CD4-positive, alpha-beta memory T cell (primary cell): Measurements from ENCODE around the gene WDR88. TPM values are rescaled to one million over a fixed set of nuclear protein-coding genes. Genes with fewer than 3 reads are reported as not detected.

Source experiments
- CTCF ChIA-PET: fragments of 350-600 bp; sonication (Branson Sonifier 250); formaldehyde crosslinking; loops from one replicate; lab custom pipeline; 2021; ENCODE audit warnings: inconsistent platforms; ENCODE audit not compliant: partially characterized antibody; lab: Charles Lee
- POLR2A ChIA-PET: fragments of 350-600 bp; sonication (Branson Sonifier 250); formaldehyde crosslinking; loops from one replicate; lab custom pipeline; 2021; ENCODE audit not compliant: partially characterized antibody; lab: Charles Lee
- DNase-seq, 5 donors: peaks; one replicate each; pipeline versions ENCODE4 v3.0.0 to v3.0.0-alpha.2; 2020 to 2022; ENCODE audit warnings: mixed read lengths in 1 of 5
- H3K27ac ChIP-seq: one replicate; pipeline ENCODE4 v1.7.0; 2013; ENCODE audit warnings: low read depth, low read length
- H3K27me3 ChIP-seq: 2 replicates; pipeline ENCODE4 v1.7.0; 2013; ENCODE audit warnings: mild to moderate bottlenecking, low read length, moderate library complexity; ENCODE audit not compliant: insufficient read depth
- H3K36me3 ChIP-seq: 2 replicates; pipeline ENCODE4 v1.7.0; 2013; ENCODE audit warnings: mild to moderate bottlenecking, low read length, moderate library complexity; ENCODE audit not compliant: insufficient read depth
- H3K4me1 ChIP-seq: 2 replicates; pipeline ENCODE4 v1.7.0; 2013; ENCODE audit warnings: mild to moderate bottlenecking, low read length, moderate library complexity; ENCODE audit not compliant: insufficient read depth
- H3K4me3 ChIP-seq, 2 donors: one replicate each; pipeline ENCODE4 v1.7.0; 2013; ENCODE audit warnings: low read length in 2 of 2, mild to moderate bottlenecking in 1 of 2
- H3K9me3 ChIP-seq, 2 donors: one replicate each; pipeline ENCODE4 v1.7.0; 2013; ENCODE audit warnings: low read length in 2 of 2, control low read depth in 1 of 2; ENCODE audit not compliant: control insufficient read depth in 1 of 2
- H3K27ac Mint-ChIP-seq, 7 donors: one replicate each; pipeline ENCODE4 v1.8.0; 2020 to 2021; ENCODE audit warnings: mixed read lengths in 7 of 7, mild to moderate bottlenecking in 6 of 7, inconsistent platforms in 3 of 7, moderate library complexity in 3 of 7
- H3K27me3 Mint-ChIP-seq, 2 donors: one replicate each; pipeline ENCODE4 v1.8.0; 2020 to 2021; ENCODE audit warnings: mixed read lengths in 2 of 2
- H3K36me3 Mint-ChIP-seq, 2 donors: one replicate each; pipeline ENCODE4 v1.8.0; 2020 to 2021; ENCODE audit warnings: mixed read lengths in 2 of 2, inconsistent platforms in 1 of 2, mild to moderate bottlenecking in 1 of 2
- H3K4me1 Mint-ChIP-seq, 4 donors: one replicate each; pipeline ENCODE4 v1.8.0; 2020 to 2021; ENCODE audit warnings: mixed read lengths in 4 of 4, mild to moderate bottlenecking in 1 of 4
- H3K4me3 Mint-ChIP-seq, 8 donors: one replicate each; pipeline ENCODE4 v1.8.0; 2020 to 2021; ENCODE audit warnings: mixed read lengths in 8 of 8, mild to moderate bottlenecking in 7 of 8, moderate library complexity in 6 of 8, inconsistent platforms in 3 of 8
- H3K9me3 Mint-ChIP-seq, 8 donors: one replicate each; pipeline ENCODE4 v1.8.0; 2020 to 2021; ENCODE audit warnings: mixed read lengths in 8 of 8, mild to moderate bottlenecking in 5 of 8, inconsistent platforms in 3 of 8, moderate library complexity in 1 of 8
- intact Hi-C: fragments of 100-400 bp; cut with micrococcal nuclease; formaldehyde crosslinking; loops from one replicate; pipeline ENCODE4 v1.15.1; 2023
- polyA plus RNA-seq, 2 donors: library from polyadenylated mRNA; unstranded; fragments of 300-500 nt; fragmentation: Illumina TruSeq; gene quantifications; one replicate each; pipeline ENCODE4 v1.2.3, GENCODE V29; 2021
- total RNA-seq, 2 experiments: library from RNA; stranded (reverse); gene quantifications; one replicate each; pipeline ENCODE4 v1.2.3, GENCODE V29; 2021

Gene WDR88
- total and polyA plus RNA-seq, 4 experiments from 2014 or later: 0.11 to 0.58 (median 0.43) TPM

- no peak overlapping the region for H3K27ac Mint-ChIP-seq
Observed at GRCh38 chr19:33211794-33212435, 80.0 kb downstream of the WDR88 start.

DNA sequence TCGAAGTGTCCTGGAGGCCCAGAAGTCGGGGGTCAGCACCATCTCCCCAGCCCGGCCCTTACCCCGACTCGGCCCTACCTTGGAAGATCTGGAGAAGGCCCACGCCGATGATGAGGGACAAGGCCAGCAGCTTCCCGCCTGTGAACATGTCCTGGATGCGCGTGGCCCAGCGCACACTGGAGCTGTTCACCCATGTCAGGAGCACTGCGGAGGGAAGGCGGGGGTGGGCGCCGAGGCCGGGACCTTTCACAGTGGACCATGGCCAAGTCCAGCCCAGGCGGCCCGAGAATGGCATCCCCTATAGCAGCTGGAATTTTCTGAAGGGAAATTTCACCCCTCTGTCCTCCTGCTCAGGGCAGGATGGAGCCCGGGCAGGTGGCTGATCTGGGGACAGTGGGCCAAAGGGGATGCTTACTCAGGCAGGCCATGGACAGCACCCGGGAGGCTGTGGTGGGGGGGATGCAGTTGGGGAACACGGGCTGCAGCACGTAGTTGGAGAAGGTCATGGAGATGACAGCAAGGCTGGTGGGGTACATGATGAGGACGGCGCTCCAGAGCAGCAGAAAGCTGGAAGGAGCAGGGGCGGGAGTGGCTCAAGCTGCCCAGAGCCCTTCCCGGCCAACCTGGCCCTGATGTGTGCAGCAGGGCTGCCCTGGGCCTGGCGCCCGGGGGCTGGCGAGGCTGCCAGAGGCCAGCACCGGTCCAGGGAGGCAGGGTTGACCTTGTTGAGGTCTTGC is 80.7 kb downstream of the WDR88 start:
- Mint-ChIP-seq H3K27me3 (peaks cover 0 to 1% of the 10 kb centered on the region in 2 donors), H3K36me3 (no peaks in the 10 kb centered on the region), H3K27ac (no peak overlapping the region), H3K4me3 (no peak overlapping the region), H3K9me3 (no peaks in the 10 kb centered on the region), H3K4me1 (peaks cover 0 to 1% (median 0%) of the 10 kb centered on the region in 4 donors)
- ChIA-PET CTCF (no interaction called here), POLR2A (no interaction called here)
- H3K4me1 ChIP-seq: no peaks in the 10 kb centered on the region
- no peaks in the 10 kb centered on the region for H3K9me3 ChIP-seq
- DNase-seq: no peak
- H3K27ac ChIP-seq: no peak overlapping the region
- H3K27me3 ChIP-seq: no peaks in the 10 kb centered on the region
- H3K36me3 ChIP-seq: no peaks in the 10 kb centered on the region
- H3K4me3 ChIP-seq: no peak overlapping the region
- intact Hi-C loops: no loop called here

More at GRCh38 chr19:33211794-33212435, 80.0 kb downstream of the WDR88 start:
- Histone ChIP-seq H3K4me3 (no peak overlapping the region), H3K4me1 (no peaks in the 10 kb centered on the region), H3K27me3 (no peaks in the 10 kb centered on the region), H3K9me3 (no peaks in the 10 kb centered on the region), H3K36me3 (no peaks in the 10 kb centered on the region), H3K27ac (no peak overlapping the region)
- peaks cover 0 to 1% (median 0%) of the 10 kb centered on the region in 4 donors for H3K4me1 Mint-ChIP-seq
- peaks cover 0 to 1% of the 10 kb centered on the region in 2 donors for H3K27me3 Mint-ChIP-seq
- ChIA-PET CTCF (no interaction called here), POLR2A (no interaction called here)
- H3K36me3 Mint-ChIP-seq: no peaks in the 10 kb centered on the region
- DNase-seq: no peak
- no peak overlapping the region for H3K4me3 Mint-ChIP-seq
- no peaks in the 10 kb centered on the region for H3K9me3 Mint-ChIP-seq
- intact Hi-C loops: no loop called here

GRCh38 chr19:33214596-33214995 is 82.7 kb downstream of the WDR88 start:
- no peak for DNase-seq
- Histone ChIP-seq H3K36me3 (no peaks in the 10 kb centered on the region), H3K4me1 (no peaks in the 10 kb centered on the region), H3K9me3 (no peaks in the 10 kb centered on the region), H3K27ac (no peak overlapping the region), H3K27me3 (no peaks in the 10 kb centered on the region), H3K4me3 (no peak overlapping the region)
- H3K4me3 Mint-ChIP-seq: no peak overlapping the region
- intact Hi-C loops: no loop called here
- no peak overlapping the region for H3K27ac Mint-ChIP-seq
- POLR2A ChIA-PET: no interaction called here
- H3K9me3 Mint-ChIP-seq: no peaks in the 10 kb centered on the region
- H3K36me3 Mint-ChIP-seq: no peaks in the 10 kb centered on the region
- CTCF ChIA-PET: interaction anchor here (1.1 kb wide), 1 partner anchor 21 kb away, joined by 3 read pairs; no protein-coding TSS in a partner anchor
- H3K27me3 Mint-ChIP-seq: peaks cover 0 to 1% of the 10 kb centered on the region in 2 donors
- peaks cover 0 to 1% (median 0%) of the 10 kb centered on the region in 4 donors for H3K4me1 Mint-ChIP-seq

GRCh38 chr19:33215438-33216197 is 83.7 kb downstream of the WDR88 start:
- Histone ChIP-seq H3K9me3 (no peaks in the 10 kb centered on the region), H3K36me3 (no peaks in the 10 kb centered on the region), H3K27me3 (no peaks in the 10 kb centered on the region), H3K27ac (no peak overlapping the region), H3K4me3 (no peak overlapping the region), H3K4me1 (no peaks in the 10 kb centered on the region)
- Mint-ChIP-seq H3K4me1 (peaks cover 0 to 1% (median 0%) of the 10 kb centered on the region in 4 donors), H3K27ac (no peak overlapping the region), H3K27me3 (peaks cover 3% of the 10 kb centered on the region in 2 donors), H3K9me3 (no peaks in the 10 kb centered on the region), H3K36me3 (no peaks in the 10 kb centered on the region), H3K4me3 (no peak overlapping the region)
- intact Hi-C loops: no loop called here
- CTCF ChIA-PET: no interaction called here
- no peak for DNase-seq
- POLR2A ChIA-PET: no interaction called here

DNA sequence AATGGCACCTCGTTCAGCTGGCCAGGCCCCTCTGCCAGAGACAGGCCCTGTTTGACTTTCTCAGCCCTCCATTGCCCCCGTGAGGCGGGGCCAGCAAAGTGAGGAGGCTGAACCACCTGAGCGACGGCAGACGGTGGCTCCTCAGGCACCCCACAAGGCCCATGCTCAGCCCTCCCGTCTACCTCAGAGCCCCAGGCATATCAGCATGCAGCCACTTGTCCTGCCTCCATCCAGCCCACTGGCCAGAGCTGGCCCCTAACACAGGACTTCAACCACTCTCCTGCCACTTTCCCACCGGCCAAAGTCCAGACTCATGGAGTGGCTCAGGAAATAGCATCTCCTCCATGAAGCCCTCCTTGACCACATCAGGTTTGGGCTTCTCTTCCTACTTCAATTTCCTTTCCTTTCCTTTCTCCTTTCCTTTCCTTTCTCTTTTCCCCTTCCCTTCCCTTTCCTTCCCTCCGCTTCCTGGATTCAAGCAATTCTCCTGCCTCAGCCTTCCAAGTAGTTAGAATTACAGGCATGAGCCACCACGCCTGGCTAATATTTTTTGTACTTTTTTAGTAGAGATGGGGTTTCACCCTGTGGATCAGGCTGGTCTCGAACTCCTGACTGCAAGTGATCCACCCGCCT is 84.4 kb downstream of the WDR88 start:
- no peaks in the 10 kb centered on the region for H3K4me1 ChIP-seq
- H3K4me3 ChIP-seq: no peak overlapping the region
- H3K4me1 Mint-ChIP-seq: peaks cover 0 to 1% (median 0%) of the 10 kb centered on the region in 4 donors
- peak overlapping the region in 1 of 7 donors; percentile 60 for H3K27ac Mint-ChIP-seq
- CTCF ChIA-PET: no interaction called here
- POLR2A ChIA-PET: no interaction called here
- no peaks in the 10 kb centered on the region for H3K36me3 ChIP-seq
- H3K27me3 ChIP-seq: peaks cover 3% of the 10 kb centered on the region
- intact Hi-C loops: no loop called here
- H3K27ac ChIP-seq: no peak overlapping the region
- no peaks in the 10 kb centered on the region for H3K9me3 ChIP-seq
- DNase-seq: no peak
- H3K27me3 Mint-ChIP-seq: peaks cover 7 to 10% of the 10 kb centered on the region in 2 donors
- H3K9me3 Mint-ChIP-seq: no peaks in the 10 kb centered on the region
- no peak overlapping the region for H3K4me3 Mint-ChIP-seq
- H3K36me3 Mint-ChIP-seq: no peaks in the 10 kb centered on the region

DNA sequence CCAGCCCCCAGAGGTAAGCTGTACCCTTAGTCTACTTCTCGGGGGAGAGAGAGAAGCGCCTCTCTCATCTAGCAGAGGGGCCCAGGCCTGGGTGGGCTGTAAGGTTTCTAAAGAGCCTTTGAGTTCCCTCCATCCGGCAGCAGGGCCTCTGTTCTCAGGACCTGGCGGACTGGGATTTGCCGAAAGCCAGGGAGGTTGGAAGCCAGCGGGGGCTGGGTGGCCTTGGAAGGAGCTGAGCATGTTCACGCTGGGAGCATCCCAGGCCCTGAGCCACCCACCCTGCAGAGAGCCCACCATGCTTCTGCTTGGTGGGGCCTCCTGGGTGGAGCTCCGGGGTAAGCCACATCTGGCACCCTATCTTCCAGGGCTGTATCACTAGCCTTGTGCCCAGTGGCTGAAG is 86.0 kb downstream of the WDR88 start:
- Histone ChIP-seq H3K4me1 (no peaks in the 10 kb centered on the region), H3K27me3 (peaks cover 6% of the 10 kb centered on the region), H3K27ac (no peak overlapping the region), H3K4me3 (no peak overlapping the region), H3K9me3 (no peaks in the 10 kb centered on the region), H3K36me3 (no peaks in the 10 kb centered on the region)
- intact Hi-C loops: no loop called here
- ChIA-PET CTCF (no interaction called here), POLR2A (no interaction called here)
- no peak overlapping the region for H3K4me3 Mint-ChIP-seq
- H3K27me3 Mint-ChIP-seq: peaks cover 12 to 15% of the 10 kb centered on the region in 2 donors
- peaks cover 0 to 1% (median 0%) of the 10 kb centered on the region in 4 donors for H3K4me1 Mint-ChIP-seq
- H3K36me3 Mint-ChIP-seq: no peaks in the 10 kb centered on the region
- H3K27ac Mint-ChIP-seq: no peak overlapping the region
- no peaks in the 10 kb centered on the region for H3K9me3 Mint-ChIP-seq
- DNase-seq: no peak
